A673 (cell line): ENCODE measurements around the gene KCNMA1.

Experiments
- CTCF ChIP-seq: fragments of 300-800, 200-600 bp; sonication (generic); conservative IDR thresholded peaks from 2 replicates; pipeline ENCODE4 v1.5.1; 2017; ENCODE audit warnings: low read depth, mild to moderate bottlenecking, antibody characterized with exemption, low read length, moderate library complexity, mixed read lengths
- EZH2 ChIP-seq: fragments of 200-600 bp; sonication (generic); IDR thresholded peaks from 2 replicates; pipeline ENCODE4 v1.6.1; 2017; ENCODE audit warnings: borderline replicate concordance, low read depth, mild to moderate bottlenecking, mixed read lengths, antibody characterized with exemption, low read length; ENCODE audit not compliant: poor library complexity, severe bottlenecking

- no peak for TF ChIP-seq CTCF
- no peak for TF ChIP-seq EZH2
Observed at GRCh38 chr10:77259171-77259874, 378.3 kb downstream of the KCNMA1 start.
